GM12865 (cell line): ENCODE results near the gene ALPL.

Experiments used
- DNase-seq: peaks from one replicate; pipeline ENCODE4 v3.0.0; 2010; ENCODE audit warnings: low read depth
- H3K4me3 ChIP-seq: 2 replicates; pipeline ENCODE4 v1.5.1; 2011; ENCODE audit warnings: mild to moderate bottlenecking, low read depth, low read length, control low read depth
- TF ChIP-seq, protein P1 (sequence below): IDR thresholded peaks from 2 replicates; pipeline ENCODE4 v1.5.1; 2011; ENCODE audit warnings: low read length, control low read depth, low read depth, inconsistent platforms; ENCODE audit not compliant: insufficient read depth; ENCODE audit errors: missing control alignments

ALPL gene

DNA sequence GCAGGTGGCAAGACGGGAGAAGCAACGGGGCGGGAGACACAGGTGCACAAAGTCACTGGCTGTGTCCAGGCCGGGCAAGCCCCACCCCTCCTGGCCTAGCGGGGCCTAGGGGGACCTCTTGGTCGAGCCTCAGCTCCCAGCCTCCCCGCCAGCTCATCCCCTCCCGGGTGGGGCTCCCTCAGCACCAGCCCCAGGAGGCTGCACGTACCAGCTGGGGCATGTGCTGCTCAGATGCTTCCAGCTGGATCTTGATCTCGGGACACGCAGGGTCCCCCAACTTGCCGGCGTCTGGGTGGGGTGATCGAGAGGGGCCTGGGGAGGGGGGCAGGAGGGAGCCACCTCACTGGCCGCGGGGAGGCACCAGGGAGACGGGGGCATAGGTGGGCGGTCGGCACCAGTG, 88.5 kb downstream of the ALPL start:
- no peak overlapping the region for H3K4me3 ChIP-seq
- TF ChIP-seq, protein P1, sequence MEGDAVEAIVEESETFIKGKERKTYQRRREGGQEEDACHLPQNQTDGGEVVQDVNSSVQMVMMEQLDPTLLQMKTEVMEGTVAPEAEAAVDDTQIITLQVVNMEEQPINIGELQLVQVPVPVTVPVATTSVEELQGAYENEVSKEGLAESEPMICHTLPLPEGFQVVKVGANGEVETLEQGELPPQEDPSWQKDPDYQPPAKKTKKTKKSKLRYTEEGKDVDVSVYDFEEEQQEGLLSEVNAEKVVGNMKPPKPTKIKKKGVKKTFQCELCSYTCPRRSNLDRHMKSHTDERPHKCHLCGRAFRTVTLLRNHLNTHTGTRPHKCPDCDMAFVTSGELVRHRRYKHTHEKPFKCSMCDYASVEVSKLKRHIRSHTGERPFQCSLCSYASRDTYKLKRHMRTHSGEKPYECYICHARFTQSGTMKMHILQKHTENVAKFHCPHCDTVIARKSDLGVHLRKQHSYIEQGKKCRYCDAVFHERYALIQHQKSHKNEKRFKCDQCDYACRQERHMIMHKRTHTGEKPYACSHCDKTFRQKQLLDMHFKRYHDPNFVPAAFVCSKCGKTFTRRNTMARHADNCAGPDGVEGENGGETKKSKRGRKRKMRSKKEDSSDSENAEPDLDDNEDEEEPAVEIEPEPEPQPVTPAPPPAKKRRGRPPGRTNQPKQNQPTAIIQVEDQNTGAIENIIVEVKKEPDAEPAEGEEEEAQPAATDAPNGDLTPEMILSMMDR, result no peak
- DNase-seq, result no peak

DNA sequence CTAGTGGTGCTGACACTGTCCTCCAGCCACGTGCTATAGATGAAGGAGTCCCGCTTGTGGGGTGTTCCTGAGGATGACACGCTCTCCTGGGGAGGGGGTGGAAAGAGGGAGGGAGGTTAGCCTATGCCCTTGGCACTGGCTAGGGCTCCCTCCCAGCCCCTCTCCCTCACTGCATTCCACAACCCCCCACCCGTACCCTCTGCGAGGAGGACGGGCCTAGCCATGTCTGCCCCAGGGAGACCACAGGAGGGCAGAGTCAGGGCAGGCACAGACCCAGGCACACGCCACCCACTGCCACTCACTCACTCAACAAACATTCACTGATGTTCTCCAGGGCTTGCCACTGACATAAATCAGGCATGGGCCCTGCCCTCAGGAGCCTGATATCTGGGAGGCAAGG, 89.2 kb downstream of the ALPL start:
- no peak overlapping the region for H3K4me3 ChIP-seq
- no peak for DNase-seq
- TF ChIP-seq, protein P1, result no peak

DNA sequence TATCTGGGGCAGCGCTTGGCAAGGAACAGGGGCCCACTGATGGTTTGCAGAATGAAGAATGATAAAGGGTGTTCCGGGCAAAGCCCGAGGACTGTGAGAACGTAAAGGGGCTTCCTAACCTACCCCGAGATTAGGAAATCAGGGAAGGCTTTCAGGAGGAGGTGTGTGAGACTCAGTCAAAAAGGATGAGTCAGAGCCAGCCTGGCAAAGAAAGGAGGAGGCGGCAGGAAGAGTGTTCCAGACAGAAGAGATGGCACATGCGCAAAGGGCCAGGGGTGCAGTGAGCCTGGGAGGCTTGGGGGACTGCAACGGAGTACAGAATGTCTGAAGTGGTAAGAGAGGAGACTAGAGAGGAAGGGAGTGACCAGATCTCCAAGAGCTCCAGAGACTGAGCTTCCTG, 89.7 kb downstream of the ALPL start:
- TF ChIP-seq, protein P1, result no peak
- no peak for DNase-seq
- H3K4me3 ChIP-seq, result no peak overlapping the region

DNA sequence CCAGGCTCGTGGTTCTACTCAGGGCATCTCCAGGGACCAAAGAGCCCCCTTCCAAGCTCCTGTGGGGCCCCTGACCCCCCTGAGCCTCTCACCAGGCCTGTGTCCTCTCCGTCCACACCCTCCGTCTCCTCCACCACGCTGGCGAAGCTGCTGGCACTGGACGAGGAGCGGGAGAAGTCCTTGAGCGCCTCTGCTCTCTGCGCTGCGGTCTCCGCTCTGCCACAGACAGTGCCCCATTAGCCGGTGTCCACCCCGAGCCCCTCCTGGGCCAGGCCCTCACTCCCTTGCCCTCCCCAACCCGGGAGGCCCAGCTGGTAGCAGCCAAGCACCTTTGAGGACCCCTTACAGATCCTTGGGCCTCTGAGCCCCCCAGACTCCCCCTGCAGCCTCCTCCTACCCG, 90.2 kb downstream of the ALPL start:
- H3K4me3 ChIP-seq, result no peak overlapping the region
- TF ChIP-seq, protein P1, result no peak
- DNase-seq, result no peak

DNA sequence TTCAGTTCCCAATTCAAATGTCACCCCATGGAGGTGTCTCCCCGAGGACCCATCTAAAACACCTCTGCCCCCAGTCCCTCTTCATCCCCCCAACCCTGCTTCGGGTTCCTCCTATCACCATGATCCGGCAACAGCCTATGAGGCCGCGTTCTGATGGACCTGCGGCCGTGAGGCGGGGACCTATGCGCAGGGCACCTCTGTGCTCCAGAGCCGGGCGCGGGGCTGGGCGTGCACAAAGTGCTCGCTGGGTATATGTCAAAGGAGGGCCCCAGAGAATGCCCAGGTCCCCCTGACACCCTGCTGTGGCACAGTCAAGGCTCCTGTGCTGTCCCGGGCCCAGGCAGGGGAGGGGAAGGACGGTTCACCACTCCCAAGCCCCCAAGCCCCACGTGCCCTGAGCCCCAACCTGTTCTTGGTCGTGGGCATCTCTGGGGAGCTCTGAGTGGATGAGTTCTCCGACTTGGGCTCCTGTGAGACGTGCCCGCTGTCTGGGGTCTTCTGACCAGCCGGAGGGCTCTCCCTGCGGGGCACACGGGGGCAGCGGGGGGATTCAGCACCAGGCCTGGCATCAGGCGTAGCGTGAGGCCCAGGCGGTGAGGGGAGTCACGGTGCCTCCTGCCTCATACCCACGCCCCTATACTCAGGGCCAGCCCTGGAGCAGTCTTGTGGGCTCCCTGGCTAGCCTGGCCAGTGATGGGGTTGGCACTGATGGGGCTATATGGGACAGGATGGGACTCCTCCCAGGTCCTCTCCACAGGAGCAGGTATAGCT, 92.2 kb downstream of the ALPL start:
- no peak for DNase-seq
- TF ChIP-seq, protein P1, result no peak
- H3K4me3 ChIP-seq, result no peak overlapping the region

DNA sequence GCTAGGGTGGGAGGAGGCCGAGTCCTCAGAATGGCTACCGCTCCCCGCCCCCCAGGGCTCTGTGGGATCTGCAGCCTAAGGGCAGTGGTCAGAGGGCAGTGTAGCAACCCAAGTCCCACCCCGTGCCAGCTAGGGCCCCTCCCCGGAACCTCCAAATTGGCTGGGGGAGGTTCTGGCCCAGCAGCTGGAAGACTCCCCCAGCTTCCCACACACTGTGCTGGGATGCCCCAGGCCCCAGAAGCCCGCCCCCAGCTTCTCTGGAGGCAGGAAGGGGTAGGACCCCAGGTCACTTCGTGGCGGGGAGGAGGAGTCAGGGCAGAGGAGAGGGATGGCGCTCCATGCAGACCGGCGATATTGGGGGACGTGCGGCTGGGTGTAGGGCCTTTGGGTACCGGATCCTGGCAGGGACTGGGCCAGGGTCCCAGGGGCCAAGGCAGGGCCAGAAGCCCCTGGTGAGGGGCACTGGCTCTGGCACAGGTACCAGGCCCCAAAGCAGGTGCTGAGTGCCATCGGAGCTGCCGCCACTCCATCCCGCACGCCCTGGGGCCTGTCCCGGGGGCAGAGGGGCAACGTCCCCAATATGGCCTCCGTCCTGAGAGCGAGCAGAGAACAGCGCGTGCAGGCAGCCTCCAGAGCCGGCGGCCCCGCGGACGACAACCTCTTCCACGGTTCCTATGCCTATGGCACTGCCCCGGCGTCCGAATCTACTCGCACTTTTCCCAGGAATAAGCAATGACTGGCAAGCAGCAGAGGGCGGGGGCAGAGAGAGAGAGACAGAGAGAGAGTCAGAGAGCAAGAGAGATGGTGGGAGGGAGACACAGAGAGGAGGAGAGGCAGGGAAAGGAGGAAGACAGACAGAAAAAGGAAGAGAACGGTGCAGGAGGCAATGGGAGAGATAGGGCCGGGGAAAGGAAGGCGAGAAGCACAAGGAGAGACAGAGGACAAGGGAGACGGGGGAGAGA, 94.2 kb downstream of the ALPL start:
- H3K4me3 ChIP-seq, result no peak overlapping the region
- DNase-seq, result no peak
- TF ChIP-seq, protein P1, result no peak
